ENCODE results near the gene MARK1. TPM values are rescaled to one million over a fixed set of nuclear protein-coding genes. Genes with fewer than 3 reads are reported as not detected.

The MARK1 gene
- total RNA-seq, 1 experiment from 2014 or later = 0.05 TPM

- BruUV-seq (replicated peaks) = no TSS peak
- POLR2A ChIA-PET = no interaction called here
- Histone ChIP-seq H3K27me3 (replicated peaks; ENCODE audit: control insufficient read depth, insufficient read depth, low read length) (no peaks in the 10 kb centered on the region), H3K4me1 (no peaks in the 10 kb centered on the region), H3K9me3 (no peaks in the 10 kb centered on the region), H3K36me3 (ENCODE audit: control insufficient read depth, insufficient read depth, low read length) (no peaks in the 10 kb centered on the region), H3K4me3 (ENCODE audit: low read depth, low read length) (no peak overlapping the region)
- Mint-ChIP-seq H3K4me1 (ENCODE audit: low read depth, unreplicated experiment) (no peaks in the 10 kb centered on the region), H3K9me3 (ENCODE audit: unreplicated experiment) (no peaks in the 10 kb centered on the region), H3K36me3 (ENCODE audit: insufficient read depth, unreplicated experiment) (no peaks in the 10 kb centered on the region), H3K27ac (ENCODE audit: unreplicated experiment) (no peak overlapping the region), H3K27me3 (ENCODE audit: insufficient read depth, unreplicated experiment) (peaks cover 18% of the 10 kb centered on the region), H3K4me3 (ENCODE audit: unreplicated experiment) (no peak overlapping the region)
- TF ChIP-seq CTCF (IDR thresholded peaks at IDR 0.05; ENCODE audit: insufficient read depth in 1 of 2, low read depth in 1 of 2, low read length in 1 of 2, severe bottlenecking in 1 of 2, unreplicated experiment in 1 of 2) = no peak
- intact Hi-C loops (cut with micrococcal nuclease; ENCODE audit: unreplicated experiment) = no loop called here
- CTCF ChIA-PET = interaction anchor here (0.6 kb wide), 1 partner anchor 216 kb away, joined by 3 read pairs; no protein-coding TSS in a partner anchor
- no peak for DNase-seq
Measured at GRCh38 chr1:220514256-220514655, 13.7 kb upstream of the MARK1 start.

GRCh38 chr1:220516014-220516721 lies 11.8 kb upstream of the MARK1 start:
- no peak for DNase-seq
- CTCF ChIA-PET = no interaction called here
- intact Hi-C loops (cut with micrococcal nuclease; ENCODE audit: unreplicated experiment) = no loop called here
- H3K9me3 ChIP-seq = no peaks in the 10 kb centered on the region
- H3K36me3 ChIP-seq (ENCODE audit: control insufficient read depth, insufficient read depth, low read length) = no peaks in the 10 kb centered on the region
- Mint-ChIP-seq H3K4me1 (ENCODE audit: low read depth, unreplicated experiment) (no peaks in the 10 kb centered on the region), H3K9me3 (ENCODE audit: unreplicated experiment) (no peaks in the 10 kb centered on the region), H3K36me3 (ENCODE audit: insufficient read depth, unreplicated experiment) (no peaks in the 10 kb centered on the region), H3K4me3 (ENCODE audit: unreplicated experiment) (no peak overlapping the region), H3K27ac (ENCODE audit: unreplicated experiment) (no peak overlapping the region), H3K27me3 (ENCODE audit: insufficient read depth, unreplicated experiment) (peaks cover 21% of the 10 kb centered on the region)
- no peaks in the 10 kb centered on the region for H3K4me1 ChIP-seq
- TF ChIP-seq CTCF (IDR thresholded peaks at IDR 0.05; ENCODE audit: insufficient read depth in 1 of 2, low read depth in 1 of 2, low read length in 1 of 2, severe bottlenecking in 1 of 2, unreplicated experiment in 1 of 2) = no peak
- BruUV-seq (replicated peaks) = no TSS peak
- POLR2A ChIA-PET = no interaction called here
- no peak overlapping the region for H3K4me3 ChIP-seq (ENCODE audit: low read depth, low read length)
- H3K27me3 ChIP-seq (replicated peaks; ENCODE audit: control insufficient read depth, insufficient read depth, low read length) = no peaks in the 10 kb centered on the region; the same call in 1 of the 2 replicates

- H3K27me3 ChIP-seq (replicated peaks; ENCODE audit: control insufficient read depth, insufficient read depth, low read length) = no peaks in the 10 kb centered on the region; the same call in 1 of the 2 replicates
- POLR2A ChIA-PET = no interaction called here
- H3K4me1 Mint-ChIP-seq (ENCODE audit: low read depth, unreplicated experiment) = no peaks in the 10 kb centered on the region
- BruUV-seq (replicated peaks) = no TSS peak
- TF ChIP-seq CTCF (IDR thresholded peaks at IDR 0.05; ENCODE audit: insufficient read depth in 1 of 2, low read depth in 1 of 2, low read length in 1 of 2, severe bottlenecking in 1 of 2, unreplicated experiment in 1 of 2) = no peak
- H3K9me3 ChIP-seq = no peaks in the 10 kb centered on the region
- no peak overlapping the region for H3K4me3 Mint-ChIP-seq (ENCODE audit: unreplicated experiment)
- no peaks in the 10 kb centered on the region for H3K9me3 Mint-ChIP-seq (ENCODE audit: unreplicated experiment)
- CTCF ChIA-PET = no interaction called here
- H3K36me3 Mint-ChIP-seq (ENCODE audit: insufficient read depth, unreplicated experiment) = no peaks in the 10 kb centered on the region
- no peak for DNase-seq
- H3K27ac Mint-ChIP-seq (ENCODE audit: unreplicated experiment) = no peak overlapping the region
- intact Hi-C loops (cut with micrococcal nuclease; ENCODE audit: unreplicated experiment) = no loop called here
- H3K36me3 ChIP-seq (ENCODE audit: control insufficient read depth, insufficient read depth, low read length) = no peaks in the 10 kb centered on the region
- H3K4me1 ChIP-seq = no peaks in the 10 kb centered on the region
- H3K4me3 ChIP-seq (ENCODE audit: low read depth, low read length) = no peak overlapping the region
- H3K27me3 Mint-ChIP-seq (ENCODE audit: insufficient read depth, unreplicated experiment) = peaks cover 17% of the 10 kb centered on the region
Measured at GRCh38 chr1:220516722-220517042, 11.3 kb upstream of the MARK1 start.

Data from Caco-2 (cell line).